Stimulated activated CD4-positive, alpha-beta T cell treated with anti-CD3 and anti-CD28 coated beads, Interleukin-1b, Interleukin-23, amount 100 ng/mL, for 24 hours (primary cell): ENCODE measurements around the gene HOXC6.

Source experiments
- DNase-seq, 4 experiments: peaks; one replicate each; pipeline ENCODE4 v3.0.0-alpha.2; 2020; ENCODE audit warnings: low read depth in 4 of 4, low spot score in 1 of 4

The HOXC6 gene

GRCh38 chr12:54001283-54002187 lies 26.7 kb upstream of the HOXC6 start:
- DNase-seq: no peak

- no peak for DNase-seq
These were observed 25.8 kb upstream of the HOXC6 start for GRCh38 chr12:54002278-54002914.

GRCh38 chr12:54002915-54003389 lies 25.3 kb upstream of the HOXC6 start:
- no peak for DNase-seq

GRCh38 chr12:54003625-54004024 lies 24.6 kb upstream of the HOXC6 start:
- no peak for DNase-seq

GRCh38 chr12:54004063-54004840 lies 24.0 kb upstream of the HOXC6 start:
- DNase-seq: no peak

- no peak for DNase-seq
These were observed 23.3 kb upstream of the HOXC6 start for GRCh38 chr12:54004841-54005530.

- DNase-seq: no peak
These were observed 22.7 kb upstream of the HOXC6 start for GRCh38 chr12:54005531-54005852.

- DNase-seq: peak; percentile 77 to 86 (median 82)
These were observed 22.2 kb upstream of the HOXC6 start for GRCh38 chr12:54005853-54006558.

GRCh38 chr12:54006559-54007220 lies 21.6 kb upstream of the HOXC6 start:
- no peak for DNase-seq

GRCh38 chr12:54007538-54008259 lies 20.5 kb upstream of the HOXC6 start:
- no peak for DNase-seq

- DNase-seq: no peak
These were observed 20.0 kb upstream of the HOXC6 start for GRCh38 chr12:54008260-54008552.

GRCh38 chr12:54009171-54010052 lies 18.8 kb upstream of the HOXC6 start:
- no peak for DNase-seq

- DNase-seq: no peak
These were observed 17.9 kb upstream of the HOXC6 start for GRCh38 chr12:54010053-54010971.

- DNase-seq: no peak
These were observed 17.1 kb upstream of the HOXC6 start for GRCh38 chr12:54010972-54011664.

GRCh38 chr12:54011665-54012532 lies 16.3 kb upstream of the HOXC6 start:
- DNase-seq: no peak
